K562 (cell line): ENCODE data around the gene CCT5. TPM values are rescaled to one million over a fixed set of nuclear protein-coding genes. Genes with fewer than 3 reads are reported as not detected.

Source experiments
- ATAC-seq: fragments of 200-7000 bp; cut with Tn5 transposase; 3 replicates; pipeline ENCODE4 v1.9.1; 2020; ENCODE audit warnings: moderate library complexity
- BruUV-seq: library from RNA; stranded (reverse); fragments of 400-500 nt; replicated peaks from 2 replicates; lab custom pipeline; 2021; lab: Mats Ljungman, UMichigan
- CTCF ChIA-PET: fragments of 300-600 bp; formaldehyde crosslinking; extraction: SDS; loops from one replicate; lab custom pipeline; 2021; ENCODE audit warnings: low intra/inter-chr PET ratio; lab: Yijun Ruan, JAX
- POLR2A ChIA-PET: fragments of 300-600, 350-650 bp; sonication (Branson Sonifier 250); formaldehyde crosslinking; extraction: SDS; loops from one replicate; lab custom pipeline; 2021; ENCODE audit warnings: antibody characterized with exemption, inconsistent platforms; lab: Yijun Ruan, JAX
- DNase-seq, 4 experiments: peaks; one replicate each; pipeline versions ENCODE4 v3.0.0 to v3.0.0-alpha.2; 2011 to 2018; ENCODE audit warnings: low spot score in 3 of 4, mixed read lengths in 3 of 4; ENCODE audit errors: extremely low read depth in 1 of 4
- FAIRE-seq: peaks from 2 replicates; lab custom pipeline; 2011; peaks lifted over from hg19 to GRCh38; lab: Jason Lieb, UNC
- H2AFZ ChIP-seq: 2 replicates; pipeline ENCODE4 v1.6.0; 2011; ENCODE audit warnings: low read depth, low read length, control low read depth, inconsistent platforms
- H3K27ac ChIP-seq: fragments of 200-600 bp; 3 replicates; pipeline ENCODE4 v1.8.0; 2011; ENCODE audit warnings: low read depth, mild to moderate bottlenecking, control low read depth, inconsistent platforms, low read length, moderate library complexity, mixed read lengths; ENCODE audit errors: extremely low read depth
- H3K27me3 ChIP-seq, 2 experiments: fragments of 300-600 bp in 1 of 2; 2 replicates in 1 of 2; 3 replicates in 1 of 2; pipeline versions ENCODE4 v1.6.0 to v1.8.0; 2011; ENCODE audit warnings: inconsistent platforms in 2 of 2, low read length in 2 of 2, mild to moderate bottlenecking in 1 of 2, mixed read lengths in 1 of 2, moderate library complexity in 1 of 2; ENCODE audit not compliant: control insufficient read depth in 2 of 2, insufficient read depth in 2 of 2
- H3K36me3 ChIP-seq: fragments of 300-600 bp; 3 replicates; pipeline ENCODE4 v1.8.0; 2011; ENCODE audit warnings: mild to moderate bottlenecking, low read length, inconsistent platforms; ENCODE audit not compliant: control insufficient read depth, insufficient read depth
- H3K4me1 ChIP-seq, 2 experiments: fragments of 200-600 bp in 1 of 2; replicated peaks in 1 of 2; 2 replicates in 1 of 2; 3 replicates in 1 of 2; pipeline versions ENCODE4 v1.5.1 to v1.8.0; 2011; ENCODE audit warnings: inconsistent platforms in 2 of 2, low read length in 2 of 2, mild to moderate bottlenecking in 1 of 2, mixed read lengths in 1 of 2, moderate library complexity in 1 of 2; ENCODE audit not compliant: control insufficient read depth in 2 of 2, insufficient read depth in 2 of 2
- H3K4me2 ChIP-seq: 2 replicates; pipeline ENCODE4 v1.6.1; 2011; ENCODE audit warnings: low read length, control low read depth, inconsistent platforms, mixed read lengths; ENCODE audit not compliant: insufficient read depth
- H3K4me3 ChIP-seq: fragments of 200-600 bp; sonication (generic), shearing (Covaris generic); 2 replicates; pipeline ENCODE4 v1.5.1; 2016; ENCODE audit warnings: control low read depth, inconsistent platforms
- H3K79me2 ChIP-seq: fragments of 200-600 bp; 3 replicates; pipeline ENCODE4 v1.8.0; 2011; ENCODE audit warnings: low read length, inconsistent platforms; ENCODE audit not compliant: control insufficient read depth, insufficient read depth
- H3K9ac ChIP-seq, 2 experiments: 2 replicates each; pipeline versions ENCODE4 v1.6.0 to v1.6.1; 2011; ENCODE audit warnings: low read depth in 2 of 2, low read length in 2 of 2, control low read depth in 1 of 2, inconsistent platforms in 1 of 2, mild to moderate bottlenecking in 1 of 2, mixed read lengths in 1 of 2; ENCODE audit not compliant: insufficient read depth in 1 of 2
- H3K9me1 ChIP-seq: one replicate; pipeline ENCODE4 v1.6.0; 2011; ENCODE audit warnings: inconsistent platforms, mild to moderate bottlenecking, low read length, moderate library complexity; ENCODE audit not compliant: control insufficient read depth, insufficient read depth
- H3K9me3 ChIP-seq: replicated peaks from 2 replicates; pipeline ENCODE4 v1.5.1; 2011; ENCODE audit warnings: low read depth, low read length, inconsistent platforms; ENCODE audit not compliant: control insufficient read depth, insufficient read depth
- H4K20me1 ChIP-seq: replicated peaks from 2 replicates; pipeline ENCODE4 v1.6.1; 2011; ENCODE audit warnings: low read length, inconsistent platforms, mixed read lengths; ENCODE audit not compliant: control insufficient read depth, insufficient read depth
- CEBPB ChIP-seq: fragments of 450-650 bp; IDR thresholded peaks from 2 replicates; pipeline ENCODE4 v1.6.1; 2016; ENCODE audit warnings: missing genetic modification characterization, missing compliant biosample characterization
- EGR1 ChIP-seq: fragments of 450-650 bp; conservative IDR thresholded peaks from 2 replicates; pipeline ENCODE4 v1.6.1; 2017; ENCODE audit warnings: mild to moderate bottlenecking
- ERF ChIP-seq: fragments of 450-650 bp; formaldehyde crosslinking; IDR thresholded peaks from 2 replicates; pipeline ENCODE4 v1.4.0; 2020; ENCODE audit warnings: mild to moderate bottlenecking, mixed read lengths
- GTF2E2 ChIP-seq: fragments of 200-800 bp; sonication (Bioruptor generic); IDR thresholded peaks from 2 replicates; pipeline ENCODE4 v1.6.1; 2016; ENCODE audit warnings: missing genetic modification characterization, missing compliant biosample characterization
- HIVEP1 ChIP-seq: fragments of 250-450 bp; sonication (Bioruptor Pico); IDR thresholded peaks from 2 replicates; pipeline ENCODE4 v1.4.0; 2020; ENCODE audit warnings: mild to moderate bottlenecking
- MLLT1 ChIP-seq, 2 experiments: fragments of 450-650 bp; IDR thresholded peaks; 2 replicates each; pipeline ENCODE4 v1.6.1; 2016
- MTA1 ChIP-seq: fragments of 450-650 bp; IDR thresholded peaks from 2 replicates; pipeline ENCODE4 v1.6.1; 2017; ENCODE audit warnings: borderline replicate concordance
- NONO ChIP-seq, 2 experiments: fragments of 200-400 bp in 1 of 2; fragments of 450-650 bp in 1 of 2; formaldehyde crosslinking in 1 of 2; IDR thresholded peaks; 2 replicates each; pipeline ENCODE4 v1.6.1; 2017; ENCODE audit warnings: low read depth in 2 of 2, mild to moderate bottlenecking in 2 of 2, moderate library complexity in 2 of 2, low read length in 1 of 2
- POLR2H ChIP-seq: IDR thresholded peaks from 2 replicates; pipeline ENCODE4 v1.6.1; 2016; ENCODE audit warnings: missing genetic modification characterization, low read depth, mild to moderate bottlenecking, control low read depth, missing compliant biosample characterization, moderate library complexity
- PYGO2 ChIP-seq: fragments of 450-650 bp; IDR thresholded peaks from 2 replicates; pipeline ENCODE4 v1.6.1; 2016; ENCODE audit warnings: mild to moderate bottlenecking, missing genetic modification characterization, moderate library complexity, missing compliant biosample characterization
- RBM14 ChIP-seq: fragments of 200-400 bp; formaldehyde crosslinking; IDR thresholded peaks from 2 replicates; pipeline ENCODE4 v1.6.1; 2018; ENCODE audit warnings: low read depth, mild to moderate bottlenecking, low read length, moderate library complexity, borderline replicate concordance; ENCODE audit not compliant: insufficient read depth
- SIN3B ChIP-seq: fragments of 450-650 bp; IDR thresholded peaks from 2 replicates; pipeline ENCODE4 v1.6.1; 2017; ENCODE audit warnings: low read depth, mild to moderate bottlenecking, moderate library complexity
- TEAD2 ChIP-seq: fragments of 450-650 bp; IDR thresholded peaks from 2 replicates; pipeline ENCODE4 v1.6.1; 2016; ENCODE audit warnings: missing genetic modification characterization, control low read depth, missing compliant biosample characterization
- ZNF431 ChIP-seq: sonication (generic); formaldehyde crosslinking; IDR thresholded peaks from 2 replicates; pipeline ENCODE4 v1.8.0; 2022; ENCODE audit warnings: mild to moderate bottlenecking, missing genetic modification reagents
- ZNF696 ChIP-seq: fragments of 250-450 bp; sonication (Bioruptor Pico); conservative IDR thresholded peaks from 2 replicates; pipeline ENCODE4 v1.4.0; 2020; ENCODE audit warnings: mild to moderate bottlenecking, moderate library complexity
- WGBS: fragments of 100-300 bp; shearing (Covaris generic); methylation state at CpG from one replicate; pipeline ENCODE4 v1.1.6; 2016; ENCODE audit warnings: low coverage, mixed read lengths; ENCODE audit not compliant: insufficient coverage; ENCODE audit errors: missing lambda C conversion rate; 5-methylcytosine and 5-hydroxymethylcytosine counted together
- in situ Hi-C: fragments of 300-500 bp; cut with MboI; formaldehyde crosslinking; loops from 4 replicates; pipeline ENCODE4 v1.15.0; 2018; ENCODE audit warnings: inconsistent platforms, mixed read lengths
- intact Hi-C: fragments of 100-400 bp; cut with micrococcal nuclease; formaldehyde crosslinking; loops from 2 replicates; pipeline ENCODE4 v1.14.2; 2022
- polyA plus RNA-seq, 8 experiments: library from polyadenylated mRNA; depleted of rRNA in 4 of 8; stranded (reverse) in 5 of 8; unstranded in 3 of 8; fragments of >200 nt; fragmentation: Nextera tagmentation in 2 of 8; fragmentation: Illumina TruSeq in 1 of 8; extraction: Ambion mirVana in 2 of 8; extraction: Trizol in 1 of 8; gene quantifications; 2 replicates each; pipeline versions ENCODE4 v1.2.1 to v1.2.3, GENCODE V29; 2011 to 2014; ENCODE audit warnings: inconsistent platforms in 1 of 8, missing spikeins in 1 of 8
- total RNA-seq, 7 experiments: library from RNA; depleted of rRNA in 6 of 7; stranded (reverse); fragments of >200 nt in 6 of 7; fragmentation: Illumina TruSeq in 2 of 7; extraction: Trizol in 2 of 7; gene quantifications; 2 replicates each; pipeline versions ENCODE4 v1.2.1 to v1.2.3, GENCODE V29; 2011 to 2021; ENCODE audit warnings: low replicate concordance in 1 of 7
- TF ChIP-seq, protein P1 (sequence below): IDR thresholded peaks from 2 replicates; pipeline ENCODE4 v1.6.1; 2012; ENCODE audit warnings: low read depth, low read length, improper control_type of control experiment, borderline replicate concordance
- TF ChIP-seq, protein P2 (sequence below): fragments of 250-450 bp; sonication (Bioruptor Pico); IDR thresholded peaks from 2 replicates; pipeline ENCODE4 v1.8.0; 2021; ENCODE audit warnings: moderate library complexity, mild to moderate bottlenecking, inconsistent platforms
- TF ChIP-seq, protein P3 (sequence below): IDR thresholded peaks from 2 replicates; pipeline ENCODE4 v1.6.1; 2011; ENCODE audit warnings: borderline replicate concordance, low read depth, mild to moderate bottlenecking, moderate library complexity, low read length; ENCODE audit not compliant: insufficient read depth, poor library complexity, severe bottlenecking

CCT5 gene
- total and polyA plus RNA-seq, 9 of the 15 experiments (the other 6 are each of a cell fraction or from before 2014, with no cell fraction given): 782 to 1,606 (median 1,153) TPM

- BruUV-seq: no TSS peak
- no peak overlapping the region for H2AFZ ChIP-seq
- ChIA-PET POLR2A (interaction anchor here (0.8 to 5.6 kb wide), 7 partner anchors 11 to 154 kb away, joined by 3 to 72 read pairs (median 4); partner anchors contain the start of gene MARCHF6), CTCF (no interaction called here)
- H3K79me2 ChIP-seq: peaks cover 97% of the 10 kb centered on the region
- peak overlapping the region; percentile 100 for H3K4me2 ChIP-seq
- intact Hi-C loops: loop anchor here (5.0 kb wide), 2 partner anchors 56 to 101 kb away; partner anchors contain the start of genes CMBL and MARCHF6
- peak overlapping the region; percentile 83 for H3K4me3 ChIP-seq
- peaks cover 12 to 20% of the 10 kb centered on the region in 2 experiments for H3K4me1 ChIP-seq
- DNase-seq: no peak
- peaks cover 3% of the 10 kb centered on the region for H3K9me1 ChIP-seq
- peak overlapping the region; percentile 99 to 100 for H3K9ac ChIP-seq
- no peak for FAIRE-seq
- no peak for ATAC-seq
- in situ Hi-C loops: no loop called here
- H4K20me1 ChIP-seq: peaks cover 29% of the 10 kb centered on the region
- no peaks in the 10 kb centered on the region for H3K9me3 ChIP-seq
- 3% methylated on average over 7 of the region's 7 CpGs for WGBS
- peak overlapping the region; percentile 95 for H3K27ac ChIP-seq
- peaks cover 61% of the 10 kb centered on the region for H3K36me3 ChIP-seq
- H3K27me3 ChIP-seq: no peaks in the 10 kb centered on the region
- TF ChIP-seq GTF2E2 (tag): no peak
- TF ChIP-seq, protein P1, sequence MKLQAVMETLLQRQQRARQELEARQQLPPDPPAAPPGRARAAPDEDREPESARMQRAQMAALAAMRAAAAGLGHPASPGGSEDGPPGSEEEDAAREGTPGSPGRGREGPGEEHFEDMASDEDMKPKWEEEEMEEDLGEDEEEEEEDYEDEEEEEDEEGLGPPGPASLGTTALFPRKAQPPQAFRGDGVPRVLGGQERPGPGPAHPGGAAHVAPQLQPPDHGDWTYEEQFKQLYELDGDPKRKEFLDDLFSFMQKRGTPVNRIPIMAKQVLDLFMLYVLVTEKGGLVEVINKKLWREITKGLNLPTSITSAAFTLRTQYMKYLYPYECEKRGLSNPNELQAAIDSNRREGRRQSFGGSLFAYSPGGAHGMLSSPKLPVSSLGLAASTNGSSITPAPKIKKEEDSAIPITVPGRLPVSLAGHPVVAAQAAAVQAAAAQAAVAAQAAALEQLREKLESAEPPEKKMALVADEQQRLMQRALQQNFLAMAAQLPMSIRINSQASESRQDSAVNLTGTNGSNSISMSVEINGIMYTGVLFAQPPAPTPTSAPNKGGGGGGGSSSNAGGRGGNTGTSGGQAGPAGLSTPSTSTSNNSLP: no peak
- TF ChIP-seq CEBPB: peak; percentile 50; the same call in 1 of the 2 replicates
- no peak for TF ChIP-seq EGR1
- TF ChIP-seq SIN3B: no peak
- no peak for TF ChIP-seq ERF (CRISPR knock-in tag)
- no peak for TF ChIP-seq ZNF696 (CRISPR knock-in tag)
- no peak for TF ChIP-seq PYGO2 (tag)
- no peak for TF ChIP-seq MLLT1 (IDR thresholded peaks at IDR 0.05)
- TF ChIP-seq NONO (IDR thresholded peaks at IDR 0.05; ENCODE audit: low read depth in 2 of 2, low read length in 1 of 2): no peak
- TF ChIP-seq, protein P2, sequence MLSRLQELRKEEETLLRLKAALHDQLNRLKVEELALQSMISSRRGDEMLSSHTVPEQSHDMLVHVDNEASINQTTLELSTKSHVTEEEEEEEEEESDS (CRISPR knock-in tag): no peak
- TF ChIP-seq RBM14: no peak
- TF ChIP-seq, protein P3, sequence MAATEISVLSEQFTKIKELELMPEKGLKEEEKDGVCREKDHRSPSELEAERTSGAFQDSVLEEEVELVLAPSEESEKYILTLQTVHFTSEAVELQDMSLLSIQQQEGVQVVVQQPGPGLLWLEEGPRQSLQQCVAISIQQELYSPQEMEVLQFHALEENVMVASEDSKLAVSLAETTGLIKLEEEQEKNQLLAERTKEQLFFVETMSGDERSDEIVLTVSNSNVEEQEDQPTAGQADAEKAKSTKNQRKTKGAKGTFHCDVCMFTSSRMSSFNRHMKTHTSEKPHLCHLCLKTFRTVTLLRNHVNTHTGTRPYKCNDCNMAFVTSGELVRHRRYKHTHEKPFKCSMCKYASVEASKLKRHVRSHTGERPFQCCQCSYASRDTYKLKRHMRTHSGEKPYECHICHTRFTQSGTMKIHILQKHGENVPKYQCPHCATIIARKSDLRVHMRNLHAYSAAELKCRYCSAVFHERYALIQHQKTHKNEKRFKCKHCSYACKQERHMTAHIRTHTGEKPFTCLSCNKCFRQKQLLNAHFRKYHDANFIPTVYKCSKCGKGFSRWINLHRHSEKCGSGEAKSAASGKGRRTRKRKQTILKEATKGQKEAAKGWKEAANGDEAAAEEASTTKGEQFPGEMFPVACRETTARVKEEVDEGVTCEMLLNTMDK: no peak
- TF ChIP-seq POLR2H (tag): 0 out of 2 replicates have a peak, but pooled peaks have one; percentile 8
- TF ChIP-seq ZNF431 (CRISPR knock-in tag): no peak
- TF ChIP-seq MTA1: no peak
- TF ChIP-seq TEAD2: no peak
- TF ChIP-seq HIVEP1 (CRISPR knock-in tag): no peak
Measured at GRCh38 chr5:10251405-10251804, 1.3 kb downstream of the CCT5 start.
